Measurements from ENCODE around the gene SLC16A12. TPM values are rescaled to one million over a fixed set of nuclear protein-coding genes. Genes with fewer than 3 reads are reported as not detected.
"Not testable (repeated sequence)": the region's sequence is repeated elsewhere in the genome, so short reads cannot be mapped to it uniquely, and the experiment has no call there.

The SLC16A12 gene
- total and polyA plus RNA-seq, 2 donors from 2014 or later = 19.0 to 38.8 TPM

- Histone ChIP-seq H3K27ac (ENCODE audit: low read depth in 2 of 2, low read length in 2 of 2) (peak overlapping the region; percentile 86 to 95), H3K36me3 (ENCODE audit: control insufficient read depth in 2 of 3, insufficient read depth in 3 of 3, low read length in 3 of 3) (peaks cover 0 to 2% (median 0%) of the 10 kb centered on the region in 3 donors), H3K9ac (ENCODE audit: low read length in 3 of 3) (peak overlapping the region in 2 of 3 donors; percentile 43 to 47), H3K4me1 (ENCODE audit: control insufficient read depth in 2 of 3, insufficient read depth in 2 of 3, low read depth in 1 of 3, low read length in 3 of 3) (peaks cover 0 to 8% (median 5%) of the 10 kb centered on the region in 3 donors), H3K4me3 (ENCODE audit: low read length in 3 of 3) (peak overlapping the region; percentile 33 to 73 (median 64)), H3K9me3 (ENCODE audit: control insufficient read depth in 2 of 3, insufficient read depth in 1 of 3, low read length in 3 of 3) (no peaks in the 10 kb centered on the region), H3K27me3 (ENCODE audit: control insufficient read depth, insufficient read depth, low read length) (peaks cover 13% of the 10 kb centered on the region)
- intact Hi-C loops (cut with DNase I) = no loop called here
- DNase-seq = peak in 1 of 5 donors; percentile 9
- no peak for FAIRE-seq
- no peak for TF ChIP-seq CTCF (IDR thresholded peaks at IDR 0.05; ENCODE audit: borderline replicate concordance, extremely low read depth, insufficient read depth)
Measured at GRCh38 chr10:89534826-89535166, 598 bp downstream of the SLC16A12 start.

- Histone ChIP-seq H3K9ac (ENCODE audit: low read length in 3 of 3) (peak overlapping the region in 1 of 3 donors; percentile 37), H3K4me1 (ENCODE audit: control insufficient read depth in 2 of 3, insufficient read depth in 2 of 3, low read depth in 1 of 3, low read length in 3 of 3) (peaks cover 0 to 4% (median 0%) of the 10 kb centered on the region in 3 donors), H3K36me3 (ENCODE audit: control insufficient read depth in 2 of 3, insufficient read depth in 3 of 3, low read length in 3 of 3) (peaks cover 0 to 2% (median 0%) of the 10 kb centered on the region in 3 donors), H3K27me3 (ENCODE audit: control insufficient read depth, insufficient read depth, low read length) (peaks cover 13% of the 10 kb centered on the region), H3K4me3 (ENCODE audit: low read length in 3 of 3) (peak overlapping the region in 2 of 3 donors; percentile 57 to 73), H3K9me3 (ENCODE audit: control insufficient read depth in 2 of 3, insufficient read depth in 1 of 3, low read length in 3 of 3) (no peaks in the 10 kb centered on the region), H3K27ac (ENCODE audit: low read depth in 2 of 2, low read length in 2 of 2) (peak overlapping the region in 1 of 2 donors; percentile 52)
- FAIRE-seq (peak; percentile 25), DNase-seq (no peak)
- TF ChIP-seq CTCF (IDR thresholded peaks at IDR 0.05; ENCODE audit: borderline replicate concordance, extremely low read depth, insufficient read depth) = no peak
- intact Hi-C loops (cut with DNase I) = no loop called here
Measured at GRCh38 chr10:89532476-89532875, 2.9 kb downstream of the SLC16A12 start.

GRCh38 chr10:89531359-89531758 lies 4.0 kb downstream of the SLC16A12 start:
- Histone ChIP-seq H3K9ac (ENCODE audit: low read length in 3 of 3) (peak overlapping the region in 1 of 3 donors; percentile 7), H3K27ac (ENCODE audit: low read depth in 2 of 2, low read length in 2 of 2) (peak overlapping the region in 1 of 2 donors; percentile 18), H3K27me3 (ENCODE audit: control insufficient read depth, insufficient read depth, low read length) (peaks cover 13% of the 10 kb centered on the region), H3K9me3 (ENCODE audit: control insufficient read depth in 2 of 3, insufficient read depth in 1 of 3, low read length in 3 of 3) (no peaks in the 10 kb centered on the region), H3K4me3 (ENCODE audit: low read length in 3 of 3) (peak overlapping the region in 2 of 3 donors; percentile 53 to 57), H3K4me1 (ENCODE audit: control insufficient read depth in 2 of 3, insufficient read depth in 2 of 3, low read depth in 1 of 3, low read length in 3 of 3) (peaks cover 0 to 4% (median 2%) of the 10 kb centered on the region in 3 donors), H3K36me3 (ENCODE audit: control insufficient read depth in 2 of 3, insufficient read depth in 3 of 3, low read length in 3 of 3) (peaks cover 0 to 2% (median 0%) of the 10 kb centered on the region in 3 donors)
- intact Hi-C loops (cut with DNase I) = no loop called here
- DNase-seq (no peak), FAIRE-seq (no peak)
- no peak for TF ChIP-seq CTCF (IDR thresholded peaks at IDR 0.05; ENCODE audit: borderline replicate concordance, extremely low read depth, insufficient read depth)

GRCh38 chr10:89529711-89530110 lies 5.7 kb downstream of the SLC16A12 start:
- H3K9me3 ChIP-seq (ENCODE audit: control insufficient read depth in 2 of 3, insufficient read depth in 1 of 3, low read length in 3 of 3); H3K4me3 ChIP-seq (ENCODE audit: low read length in 3 of 3); H3K9ac ChIP-seq (ENCODE audit: low read length in 3 of 3); H3K27ac ChIP-seq (ENCODE audit: low read depth in 2 of 2, low read length in 2 of 2); DNase-seq; FAIRE-seq; intact Hi-C loops (cut with DNase I); H3K36me3 ChIP-seq (ENCODE audit: control insufficient read depth in 2 of 3, insufficient read depth in 3 of 3, low read length in 3 of 3): not testable (repeated sequence)
- Histone ChIP-seq H3K27me3 (ENCODE audit: control insufficient read depth, insufficient read depth, low read length) (peaks cover 13% of the 10 kb centered on the region), H3K4me1 (ENCODE audit: control insufficient read depth in 2 of 3, insufficient read depth in 2 of 3, low read depth in 1 of 3, low read length in 3 of 3) (peaks cover 0 to 14% (median 2%) of the 10 kb centered on the region in 3 donors)
